HG02571 (cell line): Measurements from ENCODE around the gene CHCHD3.
"Not testable (repeated sequence)": the region's sequence is repeated elsewhere in the genome, so short reads cannot be mapped to it uniquely, and the experiment has no call there.

Source experiments
- ATAC-seq: cut with Tn5 transposase; IDR thresholded peaks from one replicate; pipeline ENCODE4 v1.9.1; 2021; ENCODE audit warnings: mild to moderate bottlenecking, moderate library complexity; ENCODE audit not compliant: unreplicated experiment

The CHCHD3 gene

GRCh38 chr7:132965951-132966350 lies 115.9 kb downstream of the CHCHD3 start:
- no peak for ATAC-seq

GRCh38 chr7:132964876-132965275 lies 117.0 kb downstream of the CHCHD3 start:
- no peak for ATAC-seq

- ATAC-seq: no peak
These were observed 122.0 kb downstream of the CHCHD3 start for GRCh38 chr7:132959891-132960290.

GRCh38 chr7:132956556-132956955 lies 125.3 kb downstream of the CHCHD3 start:
- ATAC-seq: no peak

GRCh38 chr7:132953468-132953867 lies 128.4 kb downstream of the CHCHD3 start:
- no peak for ATAC-seq

GRCh38 chr7:132950725-132951124 lies 131.2 kb downstream of the CHCHD3 start:
- no peak for ATAC-seq

- ATAC-seq: no peak
These were observed 134.9 kb downstream of the CHCHD3 start for GRCh38 chr7:132947011-132947410.

GRCh38 chr7:132944774-132945173 lies 137.1 kb downstream of the CHCHD3 start:
- no peak for ATAC-seq

GRCh38 chr7:132943645-132944044 lies 138.2 kb downstream of the CHCHD3 start:
- ATAC-seq: no peak

GRCh38 chr7:132942701-132943100 lies 139.2 kb downstream of the CHCHD3 start:
- ATAC-seq: no peak

GRCh38 chr7:132941905-132942304 lies 140.0 kb downstream of the CHCHD3 start:
- no peak for ATAC-seq

- no peak for ATAC-seq
These were observed 140.5 kb downstream of the CHCHD3 start for GRCh38 chr7:132941428-132941827.

GRCh38 chr7:132940084-132940483 lies 141.8 kb downstream of the CHCHD3 start:
- no peak for ATAC-seq

- ATAC-seq: no peak
These were observed 142.4 kb downstream of the CHCHD3 start for GRCh38 chr7:132939495-132939894.

- ATAC-seq: no peak
These were observed 144.6 kb downstream of the CHCHD3 start for GRCh38 chr7:132937286-132937685.

- no peak for ATAC-seq
These were observed 146.3 kb downstream of the CHCHD3 start for GRCh38 chr7:132935608-132936007.

- ATAC-seq: no peak
These were observed 147.9 kb downstream of the CHCHD3 start for GRCh38 chr7:132934017-132934416.

- no peak for ATAC-seq
These were observed 148.8 kb downstream of the CHCHD3 start for GRCh38 chr7:132933072-132933458.

GRCh38 chr7:132932296-132933071 lies 149.4 kb downstream of the CHCHD3 start:
- no peak for ATAC-seq

- ATAC-seq: no peak
These were observed 151.0 kb downstream of the CHCHD3 start for GRCh38 chr7:132930881-132931280.

GRCh38 chr7:132929944-132930343 lies 151.9 kb downstream of the CHCHD3 start:
- ATAC-seq: not testable (repeated sequence)

GRCh38 chr7:132919771-132920170 lies 162.1 kb downstream of the CHCHD3 start:
- no peak for ATAC-seq

GRCh38 chr7:132915647-132916046 lies 166.2 kb downstream of the CHCHD3 start:
- ATAC-seq: no peak
